ENCODE measurements around the gene ZG16.

ZG16 gene

DNA sequence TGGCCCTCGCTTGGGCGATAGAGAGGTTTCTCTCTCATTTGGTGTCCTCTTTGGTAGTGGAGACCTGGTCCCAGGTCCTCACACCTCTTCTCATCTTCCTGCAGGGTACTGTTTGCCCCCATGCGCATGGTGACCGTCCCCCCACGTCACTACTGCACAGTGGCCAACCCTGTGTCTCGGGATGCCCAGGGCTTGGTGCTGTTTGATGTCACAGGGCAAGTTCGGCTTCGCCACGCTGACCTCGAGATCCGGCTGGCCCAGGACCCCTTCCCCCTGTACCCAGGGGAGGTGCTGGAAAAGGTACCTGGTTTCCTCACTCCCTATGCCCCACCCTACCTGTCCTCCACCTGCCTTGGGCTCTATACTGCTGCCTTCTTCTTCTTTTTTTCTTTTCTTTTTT lies 52.7 kb downstream of the ZG16 start:
- Histone ChIP-seq H3K9me3 (ENCODE audit: control insufficient read depth, low read length) (no peaks in the 10 kb centered on the region), H3K27me3 (ENCODE audit: control insufficient read depth, insufficient read depth, low read length) (no peaks in the 10 kb centered on the region), H3K9ac (ENCODE audit: low read length) (no peak overlapping the region), H3K4me3 (ENCODE audit: low read length) (no peak overlapping the region), H3K36me3 (ENCODE audit: control insufficient read depth, insufficient read depth, low read length) (peaks cover 25% of the 10 kb centered on the region), H3K4me1 (ENCODE audit: control insufficient read depth, insufficient read depth, low read length) (peaks cover 14% of the 10 kb centered on the region)

DNA sequence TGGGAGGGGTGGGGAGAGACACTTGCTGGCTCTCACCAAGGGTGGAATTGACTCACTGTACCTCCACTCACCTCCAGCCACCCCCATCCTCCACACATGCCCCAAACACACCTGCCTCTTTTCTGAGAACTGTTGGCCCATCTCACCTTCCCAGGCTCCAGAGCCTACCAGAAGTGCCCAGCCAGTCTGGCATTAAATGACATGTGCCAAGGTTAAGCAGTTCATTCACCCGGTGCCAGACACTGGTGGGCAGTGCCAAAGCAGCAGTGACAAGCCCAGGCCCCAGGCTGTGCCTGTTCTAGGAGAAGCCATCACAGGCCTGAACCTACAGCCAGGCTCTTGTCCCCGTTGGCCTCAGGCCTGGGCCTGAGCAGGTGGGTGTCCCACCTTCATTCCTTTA lies 53.4 kb downstream of the ZG16 start:
- Histone ChIP-seq H3K9ac (ENCODE audit: low read length) (no peak overlapping the region), H3K4me1 (ENCODE audit: control insufficient read depth, insufficient read depth, low read length) (peaks cover 7% of the 10 kb centered on the region), H3K27me3 (ENCODE audit: control insufficient read depth, insufficient read depth, low read length) (no peaks in the 10 kb centered on the region), H3K36me3 (ENCODE audit: control insufficient read depth, insufficient read depth, low read length) (peaks cover 25% of the 10 kb centered on the region), H3K9me3 (ENCODE audit: control insufficient read depth, low read length) (no peaks in the 10 kb centered on the region), H3K4me3 (ENCODE audit: low read length) (no peak overlapping the region)
